Adrenal gland (tissue), 12 donors: ENCODE measurements around the gene GABPB2. TPM values are rescaled to one million over a fixed set of nuclear protein-coding genes. Genes with fewer than 3 reads are reported as not detected.

Source experiments
- DNase-seq, 7 donors: peaks; one replicate each; pipeline ENCODE4 v3.0.0-alpha.2; 2019 to 2020
- H3K27ac ChIP-seq, 5 donors: fragments of 200-600 bp; sonication (generic) in 4 of 5; 1 replicate in 3 of 5; 2 replicates in 2 of 5; pipeline versions ENCODE4 v1.5.1 to v1.8.0; 2016 to 2020; ENCODE audit warnings: mild to moderate bottlenecking in 1 of 5
- H3K27me3 ChIP-seq: fragments of 200-600 bp; 2 replicates; pipeline ENCODE4 v1.8.0; 2021
- H3K36me3 ChIP-seq, 2 donors: fragments of 200-600 bp; replicated peaks in 1 of 2; 1 replicate in 1 of 2; 2 replicates in 1 of 2; pipeline versions ENCODE4 v1.5.1 to v1.8.0; 2018 to 2022
- H3K4me1 ChIP-seq, 2 donors: fragments of 200-600 bp; replicated peaks in 1 of 2; 1 replicate in 1 of 2; 2 replicates in 1 of 2; pipeline versions ENCODE4 v1.5.1 to v1.8.0; 2018 to 2021
- H3K4me3 ChIP-seq, 4 donors: fragments of 200-600 bp; sonication (generic) in 3 of 4; one replicate each; pipeline ENCODE4 v1.5.1; 2016 to 2018
- H3K9me3 ChIP-seq, 3 donors: fragments of 200-600 bp; sonication (generic) in 1 of 3; replicated peaks in 1 of 3; 1 replicate in 2 of 3; 2 replicates in 1 of 3; pipeline versions ENCODE4 v1.5.1 to v1.8.0; 2016 to 2021
- POLR2A ChIP-seq, 2 donors: fragments of 450-650 bp; IDR thresholded peaks; one replicate each; pipeline ENCODE4 v1.6.1; 2017; ENCODE audit warnings: antibody characterized with exemption in 2 of 2, mild to moderate bottlenecking in 2 of 2, moderate library complexity in 1 of 2
- WGBS, 4 donors: extraction: QIAGEN DNeasy Blood & Tissue Kit in 2 of 4; methylation state at CpG; one replicate each; pipeline versions ENCODE4 v1.1.5 to v1.1.7; 2013 to 2017; 5-methylcytosine and 5-hydroxymethylcytosine counted together
- intact Hi-C, 2 donors: fragments of 100-400 bp; cut with DNase I; formaldehyde crosslinking; loops; one replicate each; pipeline versions ENCODE4 v1.14.1 to v1.15.0; 2022 to 2023
- polyA plus RNA-seq, 3 donors: library from polyadenylated mRNA; stranded (reverse); fragments of 200-250 nt in 2 of 3; fragments of 350-450 nt in 1 of 3; fragmentation: Illumina TruSeq in 1 of 3; extraction: RNeasy Lipid Tissue Mini Kit (QIAGEN cat#74804) in 1 of 3; gene quantifications; one replicate each; pipeline ENCODE4 v1.2.3, GENCODE V29; 2013 to 2014
- total RNA-seq, 9 donors: library from RNA; depleted of rRNA in 4 of 9; stranded (reverse); fragments of >200 nt in 4 of 9; fragments of 120-200 nt in 1 of 9; fragmentation: NEBNext Ultra II Directional in 1 of 9; extraction: Animal tissue kit (Norgen Biotek cat#: 25700) in 1 of 9; gene quantifications; one replicate each; pipeline versions ENCODE4 v1.1.0 to v1.2.4, GENCODE V29; 2013 to 2023
- TF ChIP-seq, protein P1 (sequence below), 6 experiments: fragments of 450-650 bp in 4 of 6; fragments of 200-600 bp in 2 of 6; sonication (generic) in 1 of 6; IDR thresholded peaks; 1 replicate in 5 of 6; 2 replicates in 1 of 6; pipeline versions ENCODE4 v1.5.1 to v1.8.0; 2016 to 2021; ENCODE audit warnings: antibody characterized with exemption in 6 of 6, mild to moderate bottlenecking in 2 of 6, moderate library complexity in 1 of 6
- donor health status: healthy with polysubstance abuse.
- donor health status: Bipolar disorder and iron deficiency.
- donor health status: DM: yes; HTN: yes; CAD: no.
- donor health status: DM: no; HTN: no; CAD: no.
- donor health status: DM: no; HTN: no; CAD: no.
- donor health status: DM: yes; HTN: yes; CAD: no.

GABPB2 gene
- total and polyA plus RNA-seq, 12 donors: 8.3 to 37.1 (median 12.0) TPM

DNA sequence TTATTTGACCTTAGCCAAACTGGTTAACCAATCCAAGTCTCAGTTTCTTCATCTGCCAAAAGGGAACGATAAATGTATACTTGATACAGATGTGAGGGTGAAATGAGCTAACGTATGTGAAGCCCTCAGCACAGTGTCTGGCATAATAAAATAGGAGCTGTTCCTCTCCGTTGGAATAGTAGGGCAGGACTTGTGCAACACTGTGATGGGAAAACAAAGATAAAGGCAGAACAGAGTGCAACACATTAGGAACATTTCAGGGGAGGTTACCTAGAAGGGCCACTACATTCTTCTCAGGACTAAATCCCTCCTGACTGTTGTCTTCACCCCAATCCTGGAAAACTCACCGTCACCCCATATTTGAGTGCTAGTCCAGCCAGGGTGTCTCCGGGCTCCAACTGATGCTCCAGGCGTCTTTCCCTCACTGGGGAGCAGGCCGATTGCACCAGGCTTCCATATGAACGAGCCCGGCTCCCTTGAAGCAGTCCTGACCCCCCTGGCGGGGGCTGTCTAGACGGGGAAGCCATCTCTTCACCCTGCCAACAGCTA lies 94.2 kb downstream of the GABPB2 start:
- WGBS, 4 donors: 14 to 31% (median 21%) methylated on average over 11 of the region's 11 CpGs
- H3K4me1 ChIP-seq: peaks cover 14 to 22% of the 10 kb centered on the region in 2 donors
- no peaks in the 10 kb centered on the region for H3K9me3 ChIP-seq
- peak overlapping the region in 3 of 4 donors; percentile 36 to 75 (median 69) for H3K4me3 ChIP-seq
- no peak for DNase-seq
- TF ChIP-seq, protein P1, sequence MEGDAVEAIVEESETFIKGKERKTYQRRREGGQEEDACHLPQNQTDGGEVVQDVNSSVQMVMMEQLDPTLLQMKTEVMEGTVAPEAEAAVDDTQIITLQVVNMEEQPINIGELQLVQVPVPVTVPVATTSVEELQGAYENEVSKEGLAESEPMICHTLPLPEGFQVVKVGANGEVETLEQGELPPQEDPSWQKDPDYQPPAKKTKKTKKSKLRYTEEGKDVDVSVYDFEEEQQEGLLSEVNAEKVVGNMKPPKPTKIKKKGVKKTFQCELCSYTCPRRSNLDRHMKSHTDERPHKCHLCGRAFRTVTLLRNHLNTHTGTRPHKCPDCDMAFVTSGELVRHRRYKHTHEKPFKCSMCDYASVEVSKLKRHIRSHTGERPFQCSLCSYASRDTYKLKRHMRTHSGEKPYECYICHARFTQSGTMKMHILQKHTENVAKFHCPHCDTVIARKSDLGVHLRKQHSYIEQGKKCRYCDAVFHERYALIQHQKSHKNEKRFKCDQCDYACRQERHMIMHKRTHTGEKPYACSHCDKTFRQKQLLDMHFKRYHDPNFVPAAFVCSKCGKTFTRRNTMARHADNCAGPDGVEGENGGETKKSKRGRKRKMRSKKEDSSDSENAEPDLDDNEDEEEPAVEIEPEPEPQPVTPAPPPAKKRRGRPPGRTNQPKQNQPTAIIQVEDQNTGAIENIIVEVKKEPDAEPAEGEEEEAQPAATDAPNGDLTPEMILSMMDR (IDR thresholded peaks at IDR 0.05): no peak
- TF ChIP-seq POLR2A (IDR thresholded peaks at IDR 0.05): peak in 1 of 2 donors; percentile 9
- H3K27me3 ChIP-seq: no peaks in the 10 kb centered on the region
- peaks cover 0 to 46% of the 10 kb centered on the region in 2 donors for H3K36me3 ChIP-seq
- intact Hi-C loops: no loop called here
- H3K27ac ChIP-seq: peak overlapping the region; percentile 58 to 89 (median 65)

DNA sequence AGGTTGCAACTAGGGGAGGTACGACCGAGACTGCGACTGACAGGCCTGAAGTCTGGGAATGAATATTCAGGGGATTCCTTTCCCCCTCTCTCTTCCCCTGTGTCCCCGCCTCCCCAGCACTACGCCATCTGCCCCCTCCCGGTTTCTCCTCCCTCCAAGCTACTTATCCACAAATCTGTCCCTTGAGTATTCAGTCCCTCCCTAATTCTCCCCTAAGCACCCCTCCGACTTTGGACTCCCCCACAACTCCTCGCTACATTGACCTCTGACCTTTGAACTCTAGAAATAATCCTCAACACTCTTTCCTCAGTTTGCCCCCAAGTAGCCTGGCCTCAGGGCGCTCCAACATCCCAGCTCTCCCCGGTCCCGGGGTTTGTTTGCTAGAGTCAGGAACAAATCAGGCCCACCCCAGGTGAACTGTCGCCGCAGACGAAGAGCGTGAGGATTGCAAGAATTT lies 94.7 kb downstream of the GABPB2 start:
- 1 to 9% (median 7%) methylated on average over 9 to 15 of the region's 15 CpGs for WGBS, 4 donors
- Histone ChIP-seq H3K27ac (peak overlapping the region; percentile 58 to 89 (median 65)), H3K4me3 (peak overlapping the region; percentile 36 to 75 (median 56)), H3K9me3 (no peaks in the 10 kb centered on the region), H3K4me1 (peaks cover 14 to 22% of the 10 kb centered on the region in 2 donors), H3K36me3 (peaks cover 0 to 48% of the 10 kb centered on the region in 2 donors), H3K27me3 (no peaks in the 10 kb centered on the region)
- DNase-seq: peak; percentile 49 to 80 (median 57)
- intact Hi-C loops: no loop called here
- TF ChIP-seq, protein P1 (IDR thresholded peaks at IDR 0.05): no peak
- no peak for TF ChIP-seq POLR2A (IDR thresholded peaks at IDR 0.05)

- DNase-seq: peak; percentile 97 to 99 (median 98)
- intact Hi-C loops: no loop called here
- Histone ChIP-seq H3K27me3 (no peaks in the 10 kb centered on the region), H3K9me3 (no peaks in the 10 kb centered on the region), H3K27ac (peak within 1 kb of the TSS; percentile 58 to 89 (median 65)), H3K36me3 (peaks cover 0 to 46% of the 10 kb centered on the region in 2 donors), H3K4me1 (peaks cover 14 to 22% of the 10 kb centered on the region in 2 donors), H3K4me3 (peak within 1 kb of the TSS; percentile 43 to 75 (median 69))
- TF ChIP-seq POLR2A (IDR thresholded peaks at IDR 0.05): peak in 1 of 2 donors; percentile 43
- TF ChIP-seq, protein P1 (IDR thresholded peaks at IDR 0.05): peak in 5 of 6 experiments; percentile 14 to 45 (median 36)
- WGBS, 4 donors: 0 to 1% (median 0%) methylated on average over 32 to 38 of the region's 38 CpGs
Observed at GRCh38 chr1:151165738-151166504, 95.4 kb downstream of the GABPB2 start, which contains the start of the genes LYSMD1 and SCNM1. Gene LYSMD1, minus strand, starts transcription at chr1:151165902. Its CDS starts 644 bp downstream, at chr1:151165258. Gene SCNM1, plus strand, starts transcription at chr1:151166144. Its CDS starts 9 bp downstream, at chr1:151166153.

DNA sequence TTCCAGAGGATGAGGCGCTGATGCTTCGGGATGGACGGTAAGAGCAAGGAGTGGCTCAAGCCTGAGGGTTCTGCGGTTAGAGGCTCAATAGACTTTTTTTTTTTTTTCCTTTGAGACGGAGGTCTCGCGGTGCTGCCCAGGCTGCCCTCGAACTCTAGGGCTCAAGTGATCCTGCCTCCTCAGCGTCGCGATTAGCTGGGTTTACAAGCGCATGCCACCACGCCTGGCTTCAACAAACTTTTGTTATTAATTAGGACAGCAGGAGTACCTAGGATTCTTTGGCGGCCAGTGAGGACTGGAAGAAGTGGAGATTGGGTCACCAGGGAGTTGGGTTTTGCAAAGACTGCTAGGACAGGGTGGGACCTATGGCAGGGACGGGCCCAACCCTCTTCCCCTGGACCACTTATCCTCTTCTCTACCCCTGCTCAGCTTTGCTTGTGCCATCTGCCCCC lies 96.0 kb downstream of the GABPB2 start:
- WGBS, 4 donors: 2 to 5% (median 4%) methylated on average over 15 of the region's 15 CpGs
- Histone ChIP-seq H3K4me1 (peaks cover 14 to 22% of the 10 kb centered on the region in 2 donors), H3K4me3 (peak overlapping the region; percentile 20 to 75 (median 69)), H3K27me3 (no peaks in the 10 kb centered on the region), H3K9me3 (no peaks in the 10 kb centered on the region), H3K27ac (peak overlapping the region in 4 of 5 donors; percentile 45 to 83 (median 74)), H3K36me3 (peaks cover 0 to 46% of the 10 kb centered on the region in 2 donors)
- intact Hi-C loops: no loop called here
- TF ChIP-seq, protein P1 (IDR thresholded peaks at IDR 0.05): no peak
- TF ChIP-seq POLR2A (IDR thresholded peaks at IDR 0.05): no peak
- peak in 2 of 7 donors; percentile 29 to 40 for DNase-seq
